IPS-18c (cell line): Measurements from ENCODE around the gene GIGYF2.
"Not testable (repeated sequence)": the region's sequence is repeated elsewhere in the genome, so short reads cannot be mapped to it uniquely, and the experiment has no call there.

Experiments
- H3K4me3 ChIP-seq: 2 replicates; pipeline ENCODE4 v1.7.0; 2013; ENCODE audit warnings: low read depth, mild to moderate bottlenecking, low read length, moderate library complexity; ENCODE audit not compliant: insufficient read depth
- H3K9me3 ChIP-seq: one replicate; pipeline ENCODE4 v1.6.1; 2013; ENCODE audit warnings: mild to moderate bottlenecking, low read length, moderate library complexity; ENCODE audit not compliant: control insufficient read depth, insufficient read depth

The GIGYF2 gene

DNA sequence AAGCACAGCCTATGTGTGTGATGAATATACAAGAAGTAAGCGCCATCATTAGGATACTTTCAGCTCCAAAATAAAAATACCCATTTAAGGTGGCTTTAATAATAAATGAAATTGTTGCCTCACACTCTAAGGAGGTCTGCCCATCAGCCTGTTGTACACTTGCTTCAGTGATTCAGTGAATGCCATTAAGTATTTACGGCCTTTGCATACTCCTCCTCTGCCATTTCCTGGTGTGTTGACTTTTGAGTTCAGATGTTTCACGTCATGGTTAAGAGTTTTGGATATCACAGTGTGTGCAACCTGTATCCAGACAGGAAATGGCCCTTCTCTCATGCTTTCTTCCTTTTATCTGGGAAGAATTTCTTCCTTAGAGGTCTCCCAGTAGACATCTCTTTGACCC lies 134.4 kb downstream of the GIGYF2 start:
- H3K4me3 ChIP-seq = no peak overlapping the region

DNA sequence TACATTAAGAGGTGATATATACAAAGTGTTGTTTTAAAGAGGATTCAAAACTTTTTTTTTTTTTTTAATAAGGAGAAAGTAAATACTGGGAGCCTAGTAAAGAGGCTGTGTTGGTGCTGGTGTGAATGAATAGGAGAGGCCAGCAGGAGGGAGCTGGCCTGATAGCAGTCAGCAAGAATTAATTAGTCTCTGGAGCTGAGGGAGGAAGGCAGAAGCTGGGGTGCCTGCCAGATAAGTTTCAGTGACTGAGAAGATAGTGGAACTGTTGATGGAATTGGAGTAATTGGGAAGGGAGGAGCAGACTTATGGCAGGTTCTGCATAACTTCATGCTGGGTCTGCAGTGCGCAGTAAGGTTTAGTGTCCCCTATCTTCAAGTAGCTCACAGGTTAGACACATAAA lies 136.7 kb downstream of the GIGYF2 start:
- no peaks in the 10 kb centered on the region for H3K9me3 ChIP-seq

More for the DNA sequence above, 134.4 kb downstream of the GIGYF2 start:
- no peaks in the 10 kb centered on the region for H3K9me3 ChIP-seq

DNA sequence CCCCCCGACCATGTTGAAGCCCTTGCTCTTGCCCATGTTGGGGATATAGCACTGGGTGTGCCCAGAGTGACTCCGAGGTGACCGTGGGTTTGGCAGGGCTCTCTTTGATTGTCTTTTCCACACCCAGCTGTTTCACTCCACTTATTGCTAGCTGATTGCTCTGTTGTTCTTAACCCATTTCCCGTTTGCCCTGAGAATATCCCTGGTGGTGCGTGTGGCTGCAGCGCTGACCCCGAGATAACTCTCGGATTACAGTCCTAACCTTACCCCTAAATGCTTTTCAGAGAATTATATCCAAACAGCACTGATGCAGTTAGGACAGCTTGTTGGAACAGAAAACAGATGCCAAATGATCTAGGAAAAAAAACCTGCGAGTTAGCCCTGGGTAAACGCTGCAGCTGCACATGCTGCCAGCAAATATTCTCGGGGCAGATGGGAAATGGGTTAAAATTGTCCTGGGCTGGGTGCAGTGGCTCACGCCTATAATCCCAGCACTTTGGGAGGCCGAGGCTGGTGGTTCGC lies 138.6 kb downstream of the GIGYF2 start:
- Histone ChIP-seq H3K4me3 (no peak overlapping the region), H3K9me3 (no peaks in the 10 kb centered on the region)

More for the DNA sequence above, 136.7 kb downstream of the GIGYF2 start:
- no peak overlapping the region for H3K4me3 ChIP-seq

DNA sequence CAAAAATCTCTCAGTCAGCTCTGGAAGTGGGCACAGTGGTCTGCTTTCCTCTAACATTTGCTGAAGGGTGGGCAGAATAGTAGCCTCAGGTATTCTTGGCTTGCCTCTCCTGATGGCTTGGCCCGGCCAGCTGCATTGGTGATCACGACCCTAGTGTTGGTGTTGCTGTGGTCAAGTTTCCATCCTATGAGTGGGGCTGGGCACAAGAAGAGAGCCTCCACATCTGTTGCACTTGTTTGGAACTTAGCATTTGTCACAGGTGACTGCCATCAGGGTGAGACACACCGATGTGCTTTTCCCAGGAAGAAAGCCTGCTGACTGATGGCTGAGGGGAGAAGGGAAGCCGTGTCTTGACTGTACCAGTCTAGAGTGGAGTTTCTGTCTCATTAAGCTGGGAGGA lies 139.8 kb downstream of the GIGYF2 start:
- no peaks in the 10 kb centered on the region for H3K9me3 ChIP-seq
- no peak overlapping the region for H3K4me3 ChIP-seq

DNA sequence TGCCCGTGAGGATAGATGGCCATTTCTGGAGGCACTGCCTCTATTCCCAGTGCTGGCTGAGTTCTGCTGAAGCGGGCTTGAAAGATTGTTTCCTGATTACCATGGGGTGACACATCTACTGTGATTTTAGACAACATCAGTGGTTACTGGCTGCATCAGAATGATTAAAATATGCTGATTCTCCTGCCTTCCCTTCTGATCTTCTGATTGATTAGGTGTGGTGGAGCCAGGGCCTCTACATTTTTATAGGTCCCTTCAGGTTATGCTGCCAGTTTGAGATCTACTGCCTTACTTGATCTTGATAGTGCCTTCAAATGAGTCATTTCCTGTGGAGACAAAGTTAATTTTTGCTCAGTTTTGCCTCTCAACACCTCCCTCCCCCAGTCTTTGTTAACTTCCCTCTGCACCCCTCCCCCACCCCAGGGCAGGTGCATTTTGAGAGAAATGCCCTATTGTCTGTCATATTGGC lies 141.3 kb downstream of the GIGYF2 start:
- Histone ChIP-seq H3K4me3 (no peak overlapping the region), H3K9me3 (no peaks in the 10 kb centered on the region)

DNA sequence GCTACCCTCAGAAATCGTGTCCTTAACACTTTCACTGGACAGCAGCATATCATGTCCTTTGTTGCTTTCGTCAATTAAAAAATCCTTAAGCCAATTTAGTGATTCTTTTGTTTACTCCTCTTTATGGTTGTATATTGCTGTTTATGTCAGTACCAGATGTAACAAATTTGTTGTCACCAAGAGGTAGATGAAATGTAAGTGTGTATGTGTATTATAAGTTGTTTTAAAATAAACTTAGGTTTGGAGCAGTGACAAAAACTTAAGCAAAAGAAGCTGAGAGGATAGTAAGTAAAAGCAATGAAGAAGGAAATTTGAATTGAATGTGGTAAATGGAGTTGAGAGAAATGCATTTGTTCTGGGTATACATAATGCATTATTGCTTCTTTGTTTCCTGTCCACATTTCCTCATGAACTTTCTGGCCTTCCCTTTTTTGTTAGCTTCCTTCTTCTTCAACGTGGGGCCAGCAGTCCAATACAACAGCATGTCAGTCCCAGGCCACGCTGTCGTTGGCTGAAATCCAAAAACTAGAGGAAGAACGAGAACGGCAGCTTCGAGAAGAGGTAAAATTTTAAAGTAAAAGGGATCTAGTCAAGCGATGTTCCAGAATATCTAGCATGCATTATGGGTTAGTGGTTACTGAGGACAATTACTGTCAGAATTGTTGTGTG lies 142.4 kb downstream of the GIGYF2 start:
- Histone ChIP-seq H3K9me3 (no peaks in the 10 kb centered on the region), H3K4me3 (no peak overlapping the region)

DNA sequence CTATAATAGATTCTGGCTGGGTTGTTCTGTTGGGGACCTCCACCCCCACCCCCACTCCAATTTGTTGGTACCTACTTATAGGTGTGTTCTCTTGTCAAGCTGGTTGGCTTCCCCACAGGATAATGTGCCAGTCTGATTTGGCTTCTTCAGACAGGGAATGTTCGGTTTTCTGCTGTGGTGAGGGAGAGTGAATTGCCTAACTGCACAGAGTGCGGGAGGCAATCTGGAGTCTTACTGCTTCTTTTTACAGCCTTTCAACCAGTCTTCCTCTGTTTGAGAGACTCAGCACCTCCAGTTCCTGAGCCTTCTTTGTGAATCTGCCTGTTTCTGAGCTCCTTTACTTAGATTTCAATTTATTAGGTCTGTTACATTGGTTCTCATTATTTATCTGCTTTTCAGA lies 145.6 kb downstream of the GIGYF2 start:
- H3K4me3 ChIP-seq = no peak overlapping the region
- H3K9me3 ChIP-seq = no peaks in the 10 kb centered on the region

DNA sequence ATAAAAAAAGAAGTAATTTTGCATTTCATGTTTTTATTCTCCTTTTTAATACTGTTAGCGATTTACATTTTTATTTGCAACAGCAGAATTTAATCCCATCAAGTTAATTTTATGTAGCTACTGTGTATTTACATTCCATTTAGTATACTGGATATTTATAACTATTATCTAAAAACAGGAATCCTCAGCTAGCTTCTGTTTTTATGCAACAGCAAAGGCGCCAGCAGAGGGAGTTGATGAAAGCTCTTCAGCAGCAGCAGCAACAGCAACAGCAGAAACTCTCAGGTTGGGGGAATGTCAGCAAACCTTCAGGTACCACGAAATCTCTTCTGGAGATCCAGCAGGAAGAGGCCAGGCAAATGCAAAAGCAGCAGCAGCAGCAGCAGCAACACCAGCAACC lies 146.7 kb downstream of the GIGYF2 start:
- no peak overlapping the region for H3K4me3 ChIP-seq
- H3K9me3 ChIP-seq = no peaks in the 10 kb centered on the region

DNA sequence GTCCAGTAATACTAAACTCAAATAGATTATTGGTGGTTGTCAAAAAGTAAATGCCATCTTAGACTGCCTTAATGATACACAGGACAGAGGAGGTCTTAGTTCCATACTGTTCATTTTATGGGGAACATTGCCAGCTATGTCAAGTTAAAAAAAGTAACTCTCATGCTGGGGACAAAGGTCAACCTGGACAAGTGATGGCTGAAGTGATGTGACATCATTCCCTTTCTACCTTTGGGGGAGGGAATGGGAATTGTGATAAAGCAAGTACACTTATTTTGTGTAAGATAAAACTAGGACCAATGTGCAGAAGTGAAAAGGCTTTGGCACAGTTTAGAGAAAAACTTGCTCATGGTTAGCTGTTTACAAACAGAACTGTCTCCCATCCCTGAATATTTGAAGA lies 148.9 kb downstream of the GIGYF2 start:
- no peaks in the 10 kb centered on the region for H3K9me3 ChIP-seq
- H3K4me3 ChIP-seq = no peak overlapping the region

DNA sequence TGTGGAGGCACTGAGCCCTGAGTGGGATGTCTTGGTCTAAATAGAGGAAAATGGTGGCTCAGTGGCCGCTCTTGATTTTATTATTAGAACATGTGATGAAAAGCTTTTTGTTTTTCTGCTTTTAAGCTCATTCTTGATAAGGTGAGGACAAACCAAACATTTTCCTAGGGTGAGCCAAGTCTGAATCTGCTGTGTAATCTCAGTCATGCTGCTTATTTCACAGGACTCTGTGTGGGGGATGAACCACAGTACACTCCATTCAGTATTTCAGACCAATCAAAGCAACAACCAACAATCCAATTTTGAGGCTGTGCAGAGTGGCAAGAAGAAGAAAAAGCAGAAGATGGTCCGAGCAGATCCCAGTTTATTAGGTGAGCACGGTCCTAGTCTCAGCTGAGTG lies 152.9 kb downstream of the GIGYF2 start:
- no peak overlapping the region for H3K4me3 ChIP-seq

DNA sequence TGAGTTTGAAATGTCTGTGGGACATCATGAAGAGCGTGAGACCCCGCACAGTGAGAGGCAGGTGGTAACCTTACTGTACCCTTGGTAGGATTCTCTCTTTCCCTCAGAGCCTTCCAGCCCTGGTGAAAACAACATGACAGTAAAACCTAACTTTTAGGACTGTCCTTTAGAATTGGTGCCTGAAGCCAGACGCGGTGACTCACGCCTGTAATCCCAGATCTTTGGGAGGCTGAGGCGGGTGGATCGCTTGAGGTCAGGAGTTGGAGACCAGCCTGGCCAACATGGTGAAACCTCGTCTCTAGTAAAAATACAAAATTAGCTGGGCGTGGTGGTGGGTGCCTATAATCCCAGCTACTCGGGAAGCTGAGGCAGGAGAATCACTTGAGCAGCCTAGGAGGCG lies 154.9 kb downstream of the GIGYF2 start:
- not testable (repeated sequence) for H3K9me3 ChIP-seq, H3K4me3 ChIP-seq

More for the DNA sequence above, 152.9 kb downstream of the GIGYF2 start:
- H3K9me3 ChIP-seq = no peaks in the 10 kb centered on the region

DNA sequence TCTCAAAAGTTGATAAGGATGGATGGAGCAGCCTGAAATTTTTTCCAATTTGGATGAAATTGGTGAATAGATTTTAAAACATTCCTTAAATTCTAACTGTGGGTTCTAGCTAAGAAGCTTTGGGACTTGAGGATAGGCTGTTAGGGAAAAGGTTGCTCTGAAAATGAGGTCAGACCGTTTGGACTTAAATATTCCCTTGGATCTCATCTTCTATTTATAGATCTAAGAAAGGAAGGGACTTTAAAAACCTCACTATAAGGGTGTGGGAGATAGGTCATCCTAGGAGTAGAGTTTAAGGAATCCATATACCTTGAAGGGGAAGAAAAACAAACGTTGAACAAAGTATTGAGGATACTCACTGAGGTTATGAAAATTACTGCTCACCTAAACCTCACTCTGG lies 155.5 kb downstream of the GIGYF2 start:
- no peak overlapping the region for H3K4me3 ChIP-seq
- no peaks in the 10 kb centered on the region for H3K9me3 ChIP-seq

DNA sequence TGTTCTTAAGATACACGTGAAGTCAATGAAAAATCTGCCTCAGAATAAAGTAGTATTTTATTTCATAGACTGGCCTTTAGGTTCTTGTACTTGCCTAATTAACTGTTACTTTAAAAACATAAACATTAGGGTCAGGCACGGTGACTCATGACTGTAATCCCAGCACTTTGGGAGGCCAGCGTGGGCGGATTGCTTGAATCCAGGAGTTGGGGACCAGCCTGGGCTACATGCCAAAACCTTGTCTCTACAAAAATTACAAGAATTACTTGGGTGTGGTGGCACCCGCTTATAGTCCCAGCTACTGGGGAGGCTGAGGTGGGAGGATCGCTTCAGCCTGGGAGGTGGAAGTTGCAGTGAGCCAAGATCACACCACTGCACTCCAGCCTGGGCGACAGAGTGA lies 157.0 kb downstream of the GIGYF2 start:
- H3K9me3 ChIP-seq = no peaks in the 10 kb centered on the region
- H3K4me3 ChIP-seq = no peak overlapping the region

DNA sequence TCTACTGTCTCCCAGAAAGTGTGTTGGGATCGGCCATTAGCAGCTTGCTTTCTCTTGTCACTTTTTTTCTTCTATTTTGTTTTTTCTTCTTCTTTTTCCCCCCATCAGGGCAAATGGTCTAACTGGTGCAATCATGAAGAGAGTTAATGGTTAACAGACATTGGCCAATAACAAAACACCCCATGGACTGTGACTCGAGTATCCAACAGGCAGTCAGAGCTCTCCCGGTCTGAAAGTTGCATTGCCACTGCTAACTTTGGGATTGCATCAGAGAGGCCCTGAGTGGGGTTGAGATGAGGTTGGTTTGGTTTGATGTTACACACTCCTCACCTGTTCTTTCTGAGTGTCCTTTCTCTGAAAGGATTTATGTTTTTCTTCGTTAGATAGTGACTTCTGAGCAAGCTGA lies 160.0 kb downstream of the GIGYF2 start:
- Histone ChIP-seq H3K4me3 (no peak overlapping the region), H3K9me3 (no peaks in the 10 kb centered on the region)

DNA sequence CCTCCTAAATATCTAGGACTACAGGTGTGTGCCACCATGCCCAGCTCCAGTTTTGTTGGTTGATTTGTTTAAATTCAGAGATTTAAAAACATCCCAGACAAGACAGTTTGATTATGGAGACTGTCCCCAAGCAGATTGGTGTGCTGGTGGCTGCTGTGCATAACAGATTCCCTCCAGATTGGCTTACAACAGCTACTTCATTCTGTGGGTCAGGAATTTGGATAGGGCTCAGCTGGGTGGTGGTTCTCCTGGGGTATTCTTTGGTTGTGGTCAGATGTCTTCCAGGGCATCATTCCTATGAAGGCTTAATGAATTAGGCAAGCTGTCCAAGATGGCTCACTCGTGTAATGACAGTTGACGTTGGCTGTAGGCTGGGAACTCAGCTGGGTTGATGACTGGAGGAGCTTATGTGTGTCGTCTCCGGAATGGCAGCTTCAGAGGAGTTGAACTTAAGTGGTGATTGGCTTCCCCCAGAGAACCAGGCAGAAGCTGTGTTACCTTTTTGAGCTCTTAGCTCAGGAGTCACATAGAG lies 162.3 kb downstream of the GIGYF2 start:
- H3K9me3 ChIP-seq = no peaks in the 10 kb centered on the region
- no peak overlapping the region for H3K4me3 ChIP-seq

DNA sequence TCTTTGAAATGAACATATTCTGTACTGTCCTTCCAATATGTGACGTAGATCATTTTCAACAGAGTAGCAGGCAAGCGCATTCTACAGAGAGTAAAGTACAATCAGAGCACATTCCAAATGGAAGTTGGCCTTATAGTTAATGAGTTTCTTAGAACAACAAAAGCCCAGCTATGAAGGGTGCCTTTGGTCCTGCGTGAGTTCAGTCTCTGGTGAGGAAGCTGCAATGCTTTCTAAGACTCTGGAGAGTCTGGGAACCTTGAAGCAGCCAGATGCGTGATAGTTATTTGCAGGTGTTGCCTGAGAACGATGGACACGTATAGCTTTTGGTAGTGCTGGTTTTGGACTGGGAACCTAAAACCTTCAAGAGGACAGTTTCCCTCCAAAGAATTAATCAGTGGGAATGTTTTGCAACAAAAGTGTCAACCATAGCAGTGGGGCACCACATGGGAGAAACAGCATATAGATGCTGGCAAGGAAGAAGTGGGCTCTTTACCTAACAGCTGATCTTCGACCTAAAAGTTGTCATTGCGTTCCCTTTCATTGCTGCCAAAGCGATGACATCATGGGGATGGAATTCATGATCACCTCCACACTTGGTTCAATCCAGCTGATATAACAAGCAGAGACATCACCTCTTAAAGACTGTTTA lies 163.6 kb downstream of the GIGYF2 start:
- no peak overlapping the region for H3K4me3 ChIP-seq
- H3K9me3 ChIP-seq = no peaks in the 10 kb centered on the region

DNA sequence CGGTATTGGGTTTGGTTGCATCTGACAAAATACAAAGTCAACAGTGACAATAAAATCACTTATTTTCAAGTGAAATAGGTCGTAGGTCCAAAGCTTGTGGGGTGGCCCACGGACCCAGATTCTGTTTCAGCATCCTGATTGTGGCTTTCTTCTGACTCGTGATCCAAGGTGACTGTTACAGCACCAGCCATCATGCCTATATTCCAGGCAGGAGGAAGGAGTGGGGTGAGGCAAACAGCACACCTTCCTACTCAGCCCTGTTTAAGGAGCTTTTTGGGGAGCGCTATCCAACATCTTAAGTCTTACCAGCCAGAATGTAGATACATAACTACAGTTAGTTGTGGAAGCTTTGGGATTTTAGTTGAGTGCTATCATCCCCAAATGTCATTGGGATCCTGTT lies 164.2 kb downstream of the GIGYF2 start:
- no peak overlapping the region for H3K4me3 ChIP-seq
- no peaks in the 10 kb centered on the region for H3K9me3 ChIP-seq

DNA sequence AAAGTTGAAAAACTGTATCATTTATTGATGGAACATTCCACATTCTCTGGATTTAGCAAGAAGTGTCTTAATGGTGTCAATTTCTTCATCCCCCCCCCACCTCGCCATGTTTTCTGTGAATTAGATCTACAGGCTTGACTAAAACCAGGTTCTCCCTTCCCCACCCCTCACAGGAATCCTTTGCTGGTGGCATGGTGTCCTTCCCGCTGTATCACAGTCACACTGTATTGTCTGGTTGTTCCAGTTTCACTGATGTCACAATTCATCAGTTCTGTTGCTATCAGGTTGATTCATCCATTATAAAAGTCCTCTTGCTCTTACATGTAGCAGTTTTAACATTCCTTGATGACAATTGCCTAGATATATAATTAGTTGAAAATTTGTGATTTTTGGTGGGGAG lies 166.9 kb downstream of the GIGYF2 start:
- Histone ChIP-seq H3K9me3 (no peaks in the 10 kb centered on the region), H3K4me3 (no peak overlapping the region)
